GM06990 (cell line): ENCODE measurements around the gene RYR1.
"Not testable (repeated sequence)": the region's sequence is repeated elsewhere in the genome, so short reads cannot be mapped to it uniquely, and the experiment has no call there.

Experiments used
- DNase-seq: peaks from one replicate; pipeline ENCODE4 v3.0.0-alpha.2; 2011; ENCODE audit not compliant: insufficient read length; ENCODE audit errors: extremely low read depth
- H3K27me3 ChIP-seq: replicated peaks from 2 replicates; pipeline ENCODE4 v1.6.0; 2011; ENCODE audit warnings: low read length; ENCODE audit not compliant: control insufficient read depth, insufficient read depth
- H3K36me3 ChIP-seq: 2 replicates; pipeline ENCODE4 v1.5.1; 2011; ENCODE audit warnings: low read length; ENCODE audit not compliant: control insufficient read depth, insufficient read depth
- H3K4me3 ChIP-seq: replicated peaks from 2 replicates; pipeline ENCODE4 v1.5.1; 2011; ENCODE audit warnings: low read depth, mild to moderate bottlenecking, control low read depth, low read length
- TF ChIP-seq, protein P1 (sequence below): IDR thresholded peaks from 2 replicates; pipeline ENCODE4 v1.5.1; 2011; ENCODE audit warnings: low read length, control low read depth, mild to moderate bottlenecking, inconsistent platforms; ENCODE audit not compliant: insufficient read depth, poor library complexity, severe bottlenecking

The RYR1 gene

DNA sequence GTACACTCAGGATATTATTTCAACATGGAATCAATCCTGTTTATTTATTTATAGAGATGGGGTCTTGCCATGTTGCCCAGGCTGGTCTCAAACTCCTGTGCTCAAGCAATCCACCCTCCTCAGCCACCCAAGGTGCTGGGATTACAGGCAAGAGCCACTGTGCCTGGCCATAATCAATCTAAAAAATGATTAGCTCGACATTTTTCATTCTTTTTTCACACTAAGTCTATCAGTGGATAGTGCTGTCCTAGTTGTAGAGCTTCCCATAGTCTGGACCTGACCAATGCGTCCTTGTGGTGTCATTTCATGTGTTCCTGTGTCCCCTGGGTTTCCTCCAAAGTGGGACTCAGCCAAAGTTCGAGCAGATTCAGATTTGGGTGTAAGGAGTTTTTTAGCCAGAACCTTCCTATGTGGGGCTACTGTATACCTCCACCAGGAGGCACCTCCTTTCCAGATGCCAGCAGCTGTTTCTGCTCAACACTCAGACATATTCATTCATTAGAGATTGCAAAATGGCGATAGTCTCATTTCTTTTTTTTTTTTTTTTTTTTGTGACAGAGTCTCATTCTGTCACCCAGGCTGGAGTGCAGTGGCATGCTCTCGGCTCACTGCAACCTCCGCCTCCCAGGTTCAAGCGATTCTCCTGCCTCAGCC is 123.2 kb downstream of the RYR1 start:
- peak; percentile 59 for DNase-seq
- TF ChIP-seq, protein P1, sequence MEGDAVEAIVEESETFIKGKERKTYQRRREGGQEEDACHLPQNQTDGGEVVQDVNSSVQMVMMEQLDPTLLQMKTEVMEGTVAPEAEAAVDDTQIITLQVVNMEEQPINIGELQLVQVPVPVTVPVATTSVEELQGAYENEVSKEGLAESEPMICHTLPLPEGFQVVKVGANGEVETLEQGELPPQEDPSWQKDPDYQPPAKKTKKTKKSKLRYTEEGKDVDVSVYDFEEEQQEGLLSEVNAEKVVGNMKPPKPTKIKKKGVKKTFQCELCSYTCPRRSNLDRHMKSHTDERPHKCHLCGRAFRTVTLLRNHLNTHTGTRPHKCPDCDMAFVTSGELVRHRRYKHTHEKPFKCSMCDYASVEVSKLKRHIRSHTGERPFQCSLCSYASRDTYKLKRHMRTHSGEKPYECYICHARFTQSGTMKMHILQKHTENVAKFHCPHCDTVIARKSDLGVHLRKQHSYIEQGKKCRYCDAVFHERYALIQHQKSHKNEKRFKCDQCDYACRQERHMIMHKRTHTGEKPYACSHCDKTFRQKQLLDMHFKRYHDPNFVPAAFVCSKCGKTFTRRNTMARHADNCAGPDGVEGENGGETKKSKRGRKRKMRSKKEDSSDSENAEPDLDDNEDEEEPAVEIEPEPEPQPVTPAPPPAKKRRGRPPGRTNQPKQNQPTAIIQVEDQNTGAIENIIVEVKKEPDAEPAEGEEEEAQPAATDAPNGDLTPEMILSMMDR, result peak; percentile 66
- no peak overlapping the region; the same call in 1 of the 2 replicates for H3K4me3 ChIP-seq
- no peaks in the 10 kb centered on the region for H3K27me3 ChIP-seq
- no peaks in the 10 kb centered on the region for H3K36me3 ChIP-seq

DNA sequence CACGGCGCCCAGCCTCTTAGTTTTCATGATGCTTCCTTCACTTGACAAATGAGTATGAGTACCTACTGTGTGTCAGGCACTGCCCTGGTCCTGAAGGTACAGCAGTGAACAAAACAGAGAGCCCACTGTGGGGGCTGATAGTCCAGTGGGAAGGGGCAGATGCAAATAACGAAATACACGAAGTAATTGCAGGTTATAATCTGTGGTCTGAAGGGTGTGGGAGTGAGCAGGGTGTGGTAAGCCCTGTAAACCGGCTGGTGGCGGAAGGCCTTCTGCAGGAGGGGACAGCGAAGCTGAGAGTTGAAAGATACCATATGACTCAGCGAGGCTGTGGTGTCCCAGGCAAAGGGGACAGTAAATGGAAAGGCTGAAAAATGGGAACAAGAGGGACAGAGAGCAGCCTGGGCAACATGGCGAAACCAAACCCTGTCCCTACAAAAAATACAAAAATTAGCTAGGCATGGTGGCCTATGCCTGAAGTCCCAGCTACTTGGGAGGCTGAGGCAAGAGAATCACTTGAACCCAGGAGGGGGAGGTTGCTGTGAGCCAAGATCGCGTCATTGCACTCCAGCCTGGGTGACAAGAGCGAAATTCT is 123.8 kb downstream of the RYR1 start:
- no peaks in the 10 kb centered on the region for H3K27me3 ChIP-seq
- no peaks in the 10 kb centered on the region for H3K36me3 ChIP-seq
- DNase-seq, result peak; percentile 66
- peak overlapping the region; percentile 20; the same call in 1 of the 2 replicates for H3K4me3 ChIP-seq
- TF ChIP-seq, protein P1, result peak; percentile 44

DNA sequence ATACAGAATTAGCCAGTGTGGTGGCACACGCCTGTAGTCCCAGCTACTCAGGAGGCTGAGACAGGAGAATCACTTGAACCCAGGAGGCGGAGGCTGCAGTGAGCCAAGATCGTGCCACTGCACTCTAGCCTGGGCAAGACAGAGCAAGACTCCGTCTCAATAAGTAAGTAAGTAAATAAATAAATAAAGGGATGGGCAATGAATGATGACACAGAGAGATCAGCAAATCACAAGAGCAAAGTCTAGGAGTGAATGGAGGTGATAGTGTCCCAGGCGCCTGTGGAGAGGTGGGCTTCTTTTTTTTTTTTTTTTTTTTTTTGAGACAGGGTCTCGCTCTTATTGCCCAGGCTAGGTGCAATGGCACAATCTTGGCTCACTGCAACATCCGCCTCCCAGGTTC is 125.4 kb downstream of the RYR1 start:
- not testable (repeated sequence) for H3K36me3 ChIP-seq, DNase-seq

DNA sequence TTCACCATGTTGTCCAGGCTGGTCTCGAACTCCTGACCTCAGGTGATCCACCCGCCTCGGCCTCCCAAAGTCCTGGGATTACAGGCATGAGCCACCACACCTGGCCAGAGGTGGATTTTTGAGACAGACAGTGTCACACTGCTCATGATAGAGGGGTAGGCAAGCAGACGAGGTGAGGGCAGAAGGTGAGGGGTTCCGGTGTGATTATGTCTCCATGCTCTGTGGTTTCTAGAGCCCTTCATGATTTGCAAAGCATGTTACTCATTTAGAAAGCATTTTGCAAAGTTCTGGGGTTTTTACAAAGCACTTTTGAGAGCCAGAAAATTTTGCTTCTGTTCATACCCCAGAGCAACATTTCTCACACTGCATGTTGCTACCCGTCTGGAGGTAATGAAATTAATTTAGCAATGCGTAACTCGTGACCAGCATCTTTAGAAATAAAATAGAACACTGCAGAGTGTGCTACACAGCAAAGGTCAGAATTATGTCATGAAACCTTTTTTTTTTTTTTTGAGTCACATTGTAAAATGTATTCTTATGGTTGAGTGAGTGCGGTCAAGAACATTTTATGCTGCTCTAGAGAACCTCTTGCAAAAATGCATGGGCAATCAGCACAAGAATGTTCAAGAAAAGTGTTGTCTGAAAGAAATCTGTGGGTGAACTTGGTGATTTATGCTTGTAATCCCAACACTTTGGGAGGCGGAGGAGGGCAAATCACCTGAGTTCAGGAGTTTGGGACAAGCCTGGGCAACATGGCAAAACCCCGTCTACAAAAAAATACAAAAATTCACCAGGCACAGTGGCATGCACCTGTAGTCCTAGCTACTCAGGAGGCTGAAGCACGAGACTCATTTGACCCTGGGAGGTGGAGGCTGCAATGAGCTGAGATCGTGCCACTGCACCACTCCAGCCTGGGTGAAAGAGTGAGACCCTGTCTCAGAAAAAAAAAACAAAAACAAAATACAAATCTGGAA is 126.2 kb downstream of the RYR1 start:
- Histone ChIP-seq H3K36me3 (no peaks in the 10 kb centered on the region), H3K4me3 (no peak overlapping the region), H3K27me3 (no peaks in the 10 kb centered on the region; the same call in 1 of the 2 replicates)
- DNase-seq, result peak; percentile 84
- TF ChIP-seq, protein P1, result no peak

More for the DNA sequence above, 125.4 kb downstream of the RYR1 start:
- not testable (repeated sequence) for H3K4me3 ChIP-seq, H3K27me3 ChIP-seq

DNA sequence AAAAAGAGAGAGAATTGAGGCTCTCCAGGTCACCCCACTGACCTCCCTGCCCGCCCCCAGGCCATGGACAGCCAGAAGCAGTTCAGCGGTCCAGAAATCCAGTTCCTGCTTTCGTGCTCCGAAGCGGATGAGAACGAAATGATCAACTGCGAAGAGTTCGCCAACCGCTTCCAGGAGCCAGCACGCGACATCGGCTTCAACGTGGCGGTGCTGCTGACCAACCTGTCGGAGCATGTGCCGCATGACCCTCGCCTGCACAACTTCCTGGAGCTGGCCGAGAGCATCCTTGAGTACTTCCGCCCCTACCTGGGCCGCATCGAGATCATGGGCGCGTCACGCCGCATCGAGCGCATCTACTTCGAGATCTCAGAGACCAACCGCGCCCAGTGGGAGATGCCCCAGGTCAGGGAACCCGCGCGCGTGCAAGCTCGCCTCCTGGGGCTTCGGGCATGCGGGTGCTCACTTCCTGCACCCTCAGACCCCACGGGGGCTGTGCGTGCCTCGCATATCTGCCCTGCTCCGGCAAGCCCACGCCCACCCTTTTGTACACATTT is 127.6 kb downstream of the RYR1 start:
- TF ChIP-seq, protein P1, result no peak
- no peak for DNase-seq
- Histone ChIP-seq H3K27me3 (no peaks in the 10 kb centered on the region; the same call in 1 of the 2 replicates), H3K36me3 (no peaks in the 10 kb centered on the region), H3K4me3 (no peak overlapping the region)
